IMR-90 (cell line): ENCODE data around the gene POTEE. TPM values are rescaled to one million over a fixed set of nuclear protein-coding genes. Genes with fewer than 3 reads are reported as not detected.
"Not testable (repeated sequence)": the region's sequence is repeated elsewhere in the genome, so short reads cannot be mapped to it uniquely, and the experiment has no call there.

ENCODE experiments used
- ATAC-seq: fragments of 200-7000 bp; cut with Tn5 transposase; 2 replicates; pipeline ENCODE4 v1.9.1; 2020; ENCODE audit warnings: low read depth, mild to moderate bottlenecking, moderate library complexity
- BruUV-seq: library from RNA; stranded (reverse); fragments of 400-500 nt; replicated peaks from 2 replicates; lab custom pipeline; 2021; lab: Mats Ljungman, UMichigan
- CTCF ChIA-PET: fragments of 300-600 bp; formaldehyde crosslinking; extraction: SDS; loops from one replicate; lab custom pipeline; 2021; ENCODE audit warnings: antibody characterized with exemption; lab: Yijun Ruan, JAX
- POLR2A ChIA-PET: fragments of 300-600 bp; sonication (Branson Sonifier 250); formaldehyde crosslinking; loops from one replicate; lab custom pipeline; 2022; ENCODE audit warnings: antibody characterized with exemption; ENCODE audit not compliant: unreplicated experiment; lab: Charles Lee
- DNase-seq: peaks from one replicate; pipeline ENCODE4 v3.0.0; 2013
- H2AFZ ChIP-seq: replicated peaks from 2 replicates; pipeline ENCODE3; 2013; ENCODE audit warnings: low read length, mild to moderate bottlenecking; ENCODE audit not compliant: poor library complexity
- H2AK5ac ChIP-seq: 2 replicates; pipeline ENCODE4 v1.6.1; 2013; ENCODE audit warnings: low read depth, low read length, inconsistent platforms
- H2AK9ac ChIP-seq: replicated peaks from 2 replicates; pipeline ENCODE3; 2013; ENCODE audit warnings: mild to moderate bottlenecking, low read depth, low read length, moderate library complexity; ENCODE audit not compliant: poor library complexity
- H2BK120ac ChIP-seq: 2 replicates; pipeline ENCODE4 v1.6.1; 2013; ENCODE audit warnings: low read depth, low read length, inconsistent platforms
- H2BK15ac ChIP-seq: 3 replicates; pipeline ENCODE4 v1.6.1; 2013; ENCODE audit warnings: low read depth, low read length, inconsistent platforms
- H2BK20ac ChIP-seq: 2 replicates; pipeline ENCODE4 v1.6.1; 2013; ENCODE audit warnings: low read depth, mild to moderate bottlenecking, inconsistent platforms, low read length, moderate library complexity
- H2BK5ac ChIP-seq: 2 replicates; pipeline ENCODE4 v1.6.1; 2013; ENCODE audit warnings: mild to moderate bottlenecking, low read depth, low read length, inconsistent platforms; ENCODE audit not compliant: poor library complexity, severe bottlenecking
- H3K14ac ChIP-seq: replicated peaks from 2 replicates; pipeline ENCODE4 v1.6.1; 2013; ENCODE audit warnings: low read depth, low read length, inconsistent platforms
- H3K18ac ChIP-seq: 2 replicates; pipeline ENCODE4 v1.6.1; 2013; ENCODE audit warnings: low read depth, low read length, control low read depth
- H3K23ac ChIP-seq: 2 replicates; pipeline ENCODE4 v1.6.1; 2013; ENCODE audit warnings: low read depth, low read length, inconsistent platforms
- H3K27ac ChIP-seq: 2 replicates; pipeline ENCODE4 v1.5.1; 2013; ENCODE audit warnings: mild to moderate bottlenecking, control low read depth, low read length; ENCODE audit not compliant: insufficient read depth
- H3K27me3 ChIP-seq: 2 replicates; pipeline ENCODE4 v1.6.1; 2013; ENCODE audit warnings: low read length; ENCODE audit not compliant: control insufficient read depth, insufficient read depth
- H3K36me3 ChIP-seq: 2 replicates; pipeline ENCODE4 v1.6.1; 2013; ENCODE audit warnings: low read length, mixed read lengths; ENCODE audit not compliant: control insufficient read depth, insufficient read depth
- H3K4ac ChIP-seq: 2 replicates; pipeline ENCODE4 v1.6.1; 2013; ENCODE audit warnings: low read depth, low read length, inconsistent platforms
- H3K4me1 ChIP-seq: 2 replicates; pipeline ENCODE4 v1.6.1; 2013; ENCODE audit warnings: low read length, mixed read lengths; ENCODE audit not compliant: control insufficient read depth, insufficient read depth
- H3K4me2 ChIP-seq: 2 replicates; pipeline ENCODE4 v1.6.1; 2013; ENCODE audit warnings: low read depth, mild to moderate bottlenecking, control low read depth, low read length, moderate library complexity
- H3K4me3 ChIP-seq: 2 replicates; pipeline ENCODE4 v1.5.1; 2013; ENCODE audit warnings: low read depth, mild to moderate bottlenecking, control low read depth, low read length, moderate library complexity; ENCODE audit not compliant: insufficient read depth
- H3K56ac ChIP-seq: 2 replicates; pipeline ENCODE4 v1.6.1; 2013; ENCODE audit warnings: low read length, inconsistent platforms; ENCODE audit not compliant: insufficient read depth; ENCODE audit errors: extremely low read depth
- H3K79me1 ChIP-seq, 2 experiments: 2 replicates each; pipeline ENCODE4 v1.6.1; 2013; ENCODE audit warnings: low read length in 2 of 2, inconsistent platforms in 1 of 2, low read depth in 1 of 2
- H3K9ac ChIP-seq: 2 replicates; pipeline ENCODE4 v1.6.1; 2013; ENCODE audit warnings: low read depth, low read length, control low read depth
- H3K9me1 ChIP-seq: 2 replicates; pipeline ENCODE4 v1.6.1; 2013; ENCODE audit warnings: low read length, inconsistent platforms; ENCODE audit not compliant: insufficient read depth
- H3K9me3 ChIP-seq: 2 replicates; pipeline ENCODE4 v1.6.1; 2013; ENCODE audit warnings: low read length; ENCODE audit not compliant: control insufficient read depth, insufficient read depth
- H4K20me1 ChIP-seq: 2 replicates; pipeline ENCODE4 v1.6.1; 2013; ENCODE audit warnings: low read length, inconsistent platforms; ENCODE audit not compliant: insufficient read depth
- H4K5ac ChIP-seq: 2 replicates; pipeline ENCODE4 v1.6.1; 2013; ENCODE audit warnings: mild to moderate bottlenecking, low read depth, low read length, control low read depth
- H4K8ac ChIP-seq, 2 experiments: 2 replicates each; pipeline ENCODE4 v1.6.1; 2013; ENCODE audit warnings: low read depth in 2 of 2, low read length in 2 of 2, control low read depth in 1 of 2, inconsistent platforms in 1 of 2
- H4K91ac ChIP-seq: 2 replicates; pipeline ENCODE4 v1.6.1; 2013; ENCODE audit warnings: low read depth, low read length, inconsistent platforms; ENCODE audit not compliant: insufficient read depth
- WGBS, 2 experiments: methylation state at CpG; one replicate each; pipeline versions ENCODE4 v1.1.5 to v1.1.7; 2013; ENCODE audit warnings: missing lambda C conversion rate in 2 of 2; ENCODE audit not compliant: insufficient read length in 1 of 2; ENCODE audit errors: extremely low coverage in 2 of 2; 5-methylcytosine and 5-hydroxymethylcytosine counted together
- dilution Hi-C: fragments of 300-500 bp; cut with HindIII; formaldehyde crosslinking; loops from one replicate; pipeline ENCODE4 v1.14.3; 2018; ENCODE audit warnings: low sequenced_read_pairs; ENCODE audit not compliant: unreplicated experiment
- in situ Hi-C: fragments of 300-500 bp; cut with MboI; formaldehyde crosslinking; loops from 3 replicates; pipeline ENCODE4 v1.14.3; 2019; ENCODE audit warnings: low sequenced_read_pairs, inconsistent platforms, mixed read lengths
- intact Hi-C: fragments of 100-400 bp; cut with micrococcal nuclease; formaldehyde crosslinking; loops from 2 replicates; pipeline ENCODE4 v1.10.0; 2022
- polyA plus RNA-seq, 3 experiments: library from polyadenylated mRNA; depleted of rRNA; stranded (reverse); fragments of >200 nt; gene quantifications; 2 replicates each; pipeline ENCODE4 v1.2.3, GENCODE V29; 2012; ENCODE audit warnings: low replicate concordance in 1 of 3
- total RNA-seq: library from RNA; depleted of rRNA; stranded (reverse); fragments of >200 nt; gene quantifications from 2 replicates; pipeline ENCODE4 v1.2.3, GENCODE V29; 2012

POTEE gene
- total and polyA plus RNA-seq, 2 of the 4 experiments (the other 2 are of a cell fraction), result 0.02 TPM; not detected in 1

DNA sequence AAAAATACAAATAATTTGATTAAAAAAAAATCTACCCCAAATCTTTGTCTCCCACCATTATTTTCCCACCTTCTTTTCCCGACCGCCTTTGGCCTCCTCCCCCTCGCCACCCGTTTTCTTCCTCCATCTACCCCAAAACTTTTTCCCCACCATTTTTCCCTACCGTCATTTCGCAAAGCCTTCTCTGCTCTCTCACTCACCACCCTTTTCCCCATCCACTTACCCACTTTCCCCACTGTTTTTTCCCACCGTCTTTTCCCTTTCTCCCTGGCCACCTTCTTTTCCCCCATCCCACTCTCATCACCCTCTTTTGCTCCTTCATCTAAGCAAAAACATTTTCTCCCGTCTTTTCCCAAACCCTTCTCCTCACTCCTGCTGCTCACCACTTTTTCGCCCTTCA, 1.5 kb upstream of the POTEE start:
- H3K27me3 ChIP-seq, H2BK120ac ChIP-seq, H4K91ac ChIP-seq, H3K23ac ChIP-seq, CTCF ChIA-PET, ATAC-seq, H3K14ac ChIP-seq, H2AK5ac ChIP-seq, in situ Hi-C loops, H3K56ac ChIP-seq, H3K9ac ChIP-seq, H4K5ac ChIP-seq, BruUV-seq, H3K4me3 ChIP-seq, H4K8ac ChIP-seq, intact Hi-C loops, H3K4ac ChIP-seq, H2AK9ac ChIP-seq, POLR2A ChIA-PET, H3K9me1 ChIP-seq, H3K4me2 ChIP-seq, H3K18ac ChIP-seq, H2BK5ac ChIP-seq, H4K20me1 ChIP-seq, H3K79me1 ChIP-seq, H2BK20ac ChIP-seq, H3K9me3 ChIP-seq, dilution Hi-C loops, H3K4me1 ChIP-seq, H3K36me3 ChIP-seq, H3K27ac ChIP-seq, DNase-seq, H2BK15ac ChIP-seq, H2AFZ ChIP-seq: not testable (repeated sequence)
- no CpG with 5 or more reads among the region's 9 CpGs for WGBS, 2 experiments

DNA sequence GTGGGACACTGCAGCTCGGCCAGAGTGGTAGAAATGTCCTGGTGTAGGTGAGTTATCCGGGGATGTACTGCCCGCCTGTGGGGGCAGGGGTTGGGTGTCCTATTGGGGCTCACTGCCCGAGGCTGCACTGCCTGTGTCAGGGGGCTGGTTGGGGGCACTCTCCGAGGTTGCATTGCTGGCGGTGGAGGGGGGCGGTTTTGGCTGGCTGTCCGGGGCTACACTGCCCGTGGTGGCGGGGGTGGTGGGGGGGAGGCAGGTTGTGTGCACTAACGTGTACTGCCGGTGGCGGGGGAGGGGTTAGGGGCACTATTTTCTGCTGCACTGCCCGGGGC, 403 bp downstream of the POTEE start:
- H2AFZ ChIP-seq, H2BK20ac ChIP-seq, DNase-seq, CTCF ChIA-PET, H3K9me3 ChIP-seq, H2BK5ac ChIP-seq, H3K79me1 ChIP-seq, H3K9ac ChIP-seq, H4K20me1 ChIP-seq, H3K27me3 ChIP-seq, H3K23ac ChIP-seq, in situ Hi-C loops, H3K4me1 ChIP-seq, H2BK120ac ChIP-seq, ATAC-seq, H2BK15ac ChIP-seq, H3K18ac ChIP-seq, H3K36me3 ChIP-seq, H3K14ac ChIP-seq, H3K4ac ChIP-seq, H4K8ac ChIP-seq, H4K91ac ChIP-seq, H3K9me1 ChIP-seq, H2AK5ac ChIP-seq, BruUV-seq, dilution Hi-C loops, H4K5ac ChIP-seq, intact Hi-C loops, H3K56ac ChIP-seq, H3K4me2 ChIP-seq, H2AK9ac ChIP-seq, H3K27ac ChIP-seq, POLR2A ChIA-PET, H3K4me3 ChIP-seq: not testable (repeated sequence)
- 70% methylated on average over 4 of the region's 14 CpGs; no CpG with 5 or more reads in 1 of the 2 experiments for WGBS, 2 experiments
